ENCODE data around the gene NTNG2. TPM values are rescaled to one million over a fixed set of nuclear protein-coding genes. Genes with fewer than 3 reads are reported as not detected.

NTNG2 gene
- total and polyA plus RNA-seq, 2 of the 13 experiments (the other 11 are each of a cell fraction or from before 2014, with no cell fraction given): 0.02 to 0.36 TPM

DNA sequence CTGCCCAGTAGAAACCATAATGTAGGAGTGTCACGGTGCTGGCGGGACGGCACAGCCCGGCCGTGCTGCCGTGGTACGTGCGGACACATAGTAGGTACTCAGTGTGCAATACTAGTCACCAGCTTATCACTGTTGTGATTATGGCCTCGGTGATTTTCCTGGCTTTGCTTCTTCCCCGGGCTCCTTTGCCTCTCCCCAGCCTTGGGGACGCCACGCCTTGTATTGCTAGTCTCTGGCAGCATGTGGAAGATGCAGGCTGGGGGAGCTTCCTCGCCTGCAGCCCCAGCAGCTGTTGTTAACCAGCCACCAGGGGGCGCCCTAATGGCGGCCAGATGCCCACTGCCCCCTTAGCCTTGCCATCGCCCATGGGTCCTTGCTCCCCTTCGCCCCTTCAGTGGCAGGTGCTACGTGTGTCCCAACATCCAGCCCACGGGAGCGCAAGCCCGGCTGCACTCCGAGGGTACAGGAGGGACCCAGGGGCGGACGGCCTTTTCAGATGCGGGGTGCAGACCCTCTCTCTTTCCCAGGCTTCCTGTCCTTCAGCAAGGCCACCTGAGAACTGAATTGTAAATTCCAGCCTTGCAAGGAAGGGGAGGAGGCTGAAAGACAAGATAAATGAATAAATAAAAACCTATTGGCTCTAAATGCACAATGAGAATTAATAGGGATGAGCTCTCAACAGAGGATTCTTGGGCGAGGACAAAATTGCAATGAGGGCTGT is 8.0 kb downstream of the NTNG2 start:
- Histone ChIP-seq H3K4me1 (ENCODE audit: insufficient read depth, low read length) (no peaks in the 10 kb centered on the region), H3K27ac (ENCODE audit: extremely low read length, insufficient read depth, low read length) (no peak overlapping the region), H2AFZ (ENCODE audit: low read length) (no peak overlapping the region), H3K9ac (ENCODE audit: insufficient read depth, low read depth, low read length) (no peak overlapping the region), H3K27me3 (ENCODE audit: control insufficient read depth in 1 of 2, insufficient read depth in 2 of 2, low read length in 2 of 2) (peaks cover 13 to 74% of the 10 kb centered on the region in 2 experiments; a peak in 4 of 5 replicates), H3K9me3 (ENCODE audit: low read length) (no peaks in the 10 kb centered on the region), H3K4me2 (ENCODE audit: low read depth, low read length) (no peak overlapping the region), H3K36me3 (replicated peaks in 1 of 2; ENCODE audit: control insufficient read depth in 1 of 2, insufficient read depth in 2 of 2, low read length in 2 of 2) (no peaks in the 10 kb centered on the region), H4K20me1 (ENCODE audit: insufficient read depth, low read length) (peaks cover 6% of the 10 kb centered on the region; the same call in 1 of the 2 replicates), H3K4me3 (replicated peaks in 1 of 3; ENCODE audit: insufficient read depth in 1 of 3, low read depth in 2 of 3, low read length in 3 of 3) (no peak overlapping the region), H3K79me2 (ENCODE audit: insufficient read depth, low read length) (no peaks in the 10 kb centered on the region)
- WGBS (ENCODE audit: low lambda C conversion rate): 54% methylated on average over 18 of the region's 26 CpGs
- peak; percentile 77 for ATAC-seq
- no peak for FAIRE-seq
- CTCF ChIA-PET (ENCODE audit: low intra/inter-chr PET ratio, low total read pairs): interaction anchor here (1.2 to 2.2 kb wide), 3 partner anchors 66 to 99 kb away, joined by 3 to 12 read pairs (median 5); no protein-coding TSS in a partner anchor
- peak; percentile 26 for DNase-seq (ENCODE audit: low spot score)
- intact Hi-C loops (cut with micrococcal nuclease; ENCODE audit: unreplicated experiment): loop anchor here (5.0 kb wide), 1 partner anchor 67 kb away; no protein-coding TSS in a partner anchor
- in situ Hi-C loops (cut with HindIII; ENCODE audit: extremely low pct_ligation_motif_present, low pct_unique_long_range_greater_than_20kb): no loop called here
- no TSS peak for BruUV-seq (replicated peaks)
- POLR2A ChIA-PET: no interaction called here
- TF ChIP-seq ZNF670 (CRISPR knock-in tag; IDR thresholded peaks at IDR 0.05; ENCODE audit: borderline replicate concordance) (no peak), GABPB1 (CRISPR knock-in tag; IDR thresholded peaks at IDR 0.05) (0 out of 2 replicates have a peak, but pooled peaks have one; percentile 15), HNF4G (IDR thresholded peaks at IDR 0.05; ENCODE audit: borderline replicate concordance, low read depth, low read length) (no peak), HNF4G (CRISPR knock-in tag; IDR thresholded peaks at IDR 0.05; ENCODE audit: borderline replicate concordance, low read depth) (no peak), ZBTB20 (CRISPR knock-in tag; IDR thresholded peaks at IDR 0.05; ENCODE audit: borderline replicate concordance, low read depth) (no peak), HNRNPH1 (optimal IDR thresholded peaks at IDR 0.05; ENCODE audit: low read depth, low read length) (no peak), NKX3-1 (CRISPR knock-in tag; IDR thresholded peaks at IDR 0.05) (no peak), YEATS4 (CRISPR knock-in tag; IDR thresholded peaks at IDR 0.05; ENCODE audit: borderline replicate concordance) (no peak), ZNF230 (CRISPR knock-in tag; IDR thresholded peaks at IDR 0.05) (no peak), WIZ (CRISPR knock-in tag; IDR thresholded peaks at IDR 0.05) (no peak), ZNF20 (CRISPR knock-in tag; IDR thresholded peaks at IDR 0.05) (no peak), ARNT (IDR thresholded peaks at IDR 0.05) (no peak), HNRNPL (IDR thresholded peaks at IDR 0.05; ENCODE audit: low read depth, low read length) (peak; percentile 80)
- TF ChIP-seq, protein P1, sequence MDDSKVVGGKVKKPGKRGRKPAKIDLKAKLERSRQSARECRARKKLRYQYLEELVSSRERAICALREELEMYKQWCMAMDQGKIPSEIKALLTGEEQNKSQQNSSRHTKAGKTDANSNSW (CRISPR knock-in tag; IDR thresholded peaks at IDR 0.05; ENCODE audit: borderline replicate concordance): no peak
- TF ChIP-seq, protein P2, sequence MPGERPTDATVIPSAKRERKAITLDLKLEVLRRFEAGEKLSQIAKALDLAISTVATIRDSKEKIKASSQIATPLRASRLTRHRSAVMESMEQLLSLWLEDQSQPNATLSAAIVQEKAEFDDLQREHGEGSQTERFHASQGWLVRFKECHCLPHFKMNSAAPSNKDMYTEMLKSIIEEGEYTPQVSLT (CRISPR knock-in tag; IDR thresholded peaks at IDR 0.05; ENCODE audit: borderline replicate concordance, low read depth): no peak
- TF ChIP-seq, protein P3, sequence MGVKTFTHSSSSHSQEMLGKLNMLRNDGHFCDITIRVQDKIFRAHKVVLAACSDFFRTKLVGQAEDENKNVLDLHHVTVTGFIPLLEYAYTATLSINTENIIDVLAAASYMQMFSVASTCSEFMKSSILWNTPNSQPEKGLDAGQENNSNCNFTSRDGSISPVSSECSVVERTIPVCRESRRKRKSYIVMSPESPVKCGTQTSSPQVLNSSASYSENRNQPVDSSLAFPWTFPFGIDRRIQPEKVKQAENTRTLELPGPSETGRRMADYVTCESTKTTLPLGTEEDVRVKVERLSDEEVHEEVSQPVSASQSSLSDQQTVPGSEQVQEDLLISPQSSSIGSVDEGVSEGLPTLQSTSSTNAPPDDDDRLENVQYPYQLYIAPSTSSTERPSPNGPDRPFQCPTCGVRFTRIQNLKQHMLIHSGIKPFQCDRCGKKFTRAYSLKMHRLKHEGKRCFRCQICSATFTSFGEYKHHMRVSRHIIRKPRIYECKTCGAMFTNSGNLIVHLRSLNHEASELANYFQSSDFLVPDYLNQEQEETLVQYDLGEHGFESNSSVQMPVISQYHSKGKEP (CRISPR knock-in tag; IDR thresholded peaks at IDR 0.05): no peak
- TF ChIP-seq, protein P4, sequence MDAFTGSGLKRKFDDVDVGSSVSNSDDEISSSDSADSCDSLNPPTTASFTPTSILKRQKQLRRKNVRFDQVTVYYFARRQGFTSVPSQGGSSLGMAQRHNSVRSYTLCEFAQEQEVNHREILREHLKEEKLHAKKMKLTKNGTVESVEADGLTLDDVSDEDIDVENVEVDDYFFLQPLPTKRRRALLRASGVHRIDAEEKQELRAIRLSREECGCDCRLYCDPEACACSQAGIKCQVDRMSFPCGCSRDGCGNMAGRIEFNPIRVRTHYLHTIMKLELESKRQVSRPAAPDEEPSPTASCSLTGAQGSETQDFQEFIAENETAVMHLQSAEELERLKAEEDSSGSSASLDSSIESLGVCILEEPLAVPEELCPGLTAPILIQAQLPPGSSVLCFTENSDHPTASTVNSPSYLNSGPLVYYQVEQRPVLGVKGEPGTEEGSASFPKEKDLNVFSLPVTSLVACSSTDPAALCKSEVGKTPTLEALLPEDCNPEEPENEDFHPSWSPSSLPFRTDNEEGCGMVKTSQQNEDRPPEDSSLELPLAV (CRISPR knock-in tag; conservative IDR thresholded peaks at IDR 0.05; ENCODE audit: low read depth): no peak
- TF ChIP-seq, protein P5, sequence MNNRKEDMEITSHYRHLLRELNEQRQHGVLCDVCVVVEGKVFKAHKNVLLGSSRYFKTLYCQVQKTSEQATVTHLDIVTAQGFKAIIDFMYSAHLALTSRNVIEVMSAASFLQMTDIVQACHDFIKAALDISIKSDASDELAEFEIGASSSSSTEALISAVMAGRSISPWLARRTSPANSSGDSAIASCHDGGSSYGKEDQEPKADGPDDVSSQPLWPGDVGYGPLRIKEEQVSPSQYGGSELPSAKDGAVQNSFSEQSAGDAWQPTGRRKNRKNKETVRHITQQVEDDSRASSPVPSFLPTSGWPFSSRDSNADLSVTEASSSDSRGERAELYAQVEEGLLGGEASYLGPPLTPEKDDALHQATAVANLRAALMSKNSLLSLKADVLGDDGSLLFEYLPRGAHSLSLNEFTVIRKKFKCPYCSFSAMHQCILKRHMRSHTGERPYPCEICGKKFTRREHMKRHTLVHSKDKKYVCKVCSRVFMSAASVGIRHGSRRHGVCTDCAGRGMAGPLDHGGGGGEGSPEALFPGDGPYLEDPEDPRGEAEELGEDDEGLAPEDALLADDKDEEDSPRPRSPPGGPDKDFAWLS (CRISPR knock-in tag; IDR thresholded peaks at IDR 0.05; ENCODE audit: borderline replicate concordance): no peak

All from HepG2 (cell line).